ENCODE data around the gene NOB1.
A peak's percentile ranks its signal among the peaks of the same experiment; 100 is the strongest.
"Not testable (repeated sequence)": the region's sequence is repeated elsewhere in the genome, so short reads cannot be mapped to it uniquely, and the experiment has no call there.

Gene NOB1

DNA sequence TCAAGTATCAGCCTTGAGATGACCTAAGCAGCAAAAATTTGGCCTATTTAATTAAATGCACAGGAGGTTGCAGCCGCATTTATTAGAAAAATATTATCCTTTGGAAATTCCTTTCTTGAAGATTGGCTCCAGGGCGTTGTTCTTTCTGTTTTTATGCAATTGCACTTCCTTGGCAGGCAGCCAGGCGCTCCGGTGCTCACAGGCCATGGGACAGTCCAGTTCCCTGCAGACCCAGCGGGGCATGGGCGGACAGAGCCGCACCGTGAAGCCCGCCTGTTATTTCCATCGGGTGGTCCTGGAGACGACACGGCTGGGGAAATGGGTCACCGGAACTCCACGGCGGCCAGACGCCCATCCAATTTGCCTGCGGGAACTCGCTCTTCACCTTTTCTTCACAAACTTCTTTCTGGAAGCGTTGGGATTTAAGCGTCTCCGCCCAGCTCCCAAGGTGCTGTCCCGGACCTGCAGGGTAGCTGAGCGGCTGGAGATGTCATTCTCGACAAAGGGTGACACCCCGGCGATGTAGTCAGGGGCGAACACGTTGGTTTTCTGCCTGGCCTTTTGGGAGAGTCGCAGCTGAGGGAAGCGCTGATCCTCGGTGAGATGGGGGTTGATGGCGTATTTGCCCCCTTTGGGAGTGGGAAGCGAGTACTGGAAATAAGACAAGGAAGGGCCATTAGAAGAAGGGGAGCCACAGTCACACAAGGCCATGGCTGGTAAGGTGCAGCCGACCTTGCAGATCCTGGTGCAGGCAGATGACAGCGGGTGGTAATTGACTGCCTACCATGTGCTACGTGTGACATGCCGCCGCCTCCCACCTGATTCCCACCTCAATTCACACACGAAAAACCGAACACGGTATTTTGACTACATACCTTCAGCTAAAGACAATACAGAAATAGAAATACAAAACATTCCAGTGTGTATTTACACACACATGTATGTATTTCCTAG lies 12.5 kb downstream of the NOB1 start:
- TF ChIP-seq SPI1 (IDR thresholded peaks at IDR 0.05; ENCODE audit: borderline replicate concordance, low read depth) (no peak), POLR2AphosphoS5 (IDR thresholded peaks at IDR 0.05; ENCODE audit: low read depth) (no peak), GABPA (IDR thresholded peaks at IDR 0.05; ENCODE audit: low read depth) (no peak)
- TF ChIP-seq, protein P1, sequence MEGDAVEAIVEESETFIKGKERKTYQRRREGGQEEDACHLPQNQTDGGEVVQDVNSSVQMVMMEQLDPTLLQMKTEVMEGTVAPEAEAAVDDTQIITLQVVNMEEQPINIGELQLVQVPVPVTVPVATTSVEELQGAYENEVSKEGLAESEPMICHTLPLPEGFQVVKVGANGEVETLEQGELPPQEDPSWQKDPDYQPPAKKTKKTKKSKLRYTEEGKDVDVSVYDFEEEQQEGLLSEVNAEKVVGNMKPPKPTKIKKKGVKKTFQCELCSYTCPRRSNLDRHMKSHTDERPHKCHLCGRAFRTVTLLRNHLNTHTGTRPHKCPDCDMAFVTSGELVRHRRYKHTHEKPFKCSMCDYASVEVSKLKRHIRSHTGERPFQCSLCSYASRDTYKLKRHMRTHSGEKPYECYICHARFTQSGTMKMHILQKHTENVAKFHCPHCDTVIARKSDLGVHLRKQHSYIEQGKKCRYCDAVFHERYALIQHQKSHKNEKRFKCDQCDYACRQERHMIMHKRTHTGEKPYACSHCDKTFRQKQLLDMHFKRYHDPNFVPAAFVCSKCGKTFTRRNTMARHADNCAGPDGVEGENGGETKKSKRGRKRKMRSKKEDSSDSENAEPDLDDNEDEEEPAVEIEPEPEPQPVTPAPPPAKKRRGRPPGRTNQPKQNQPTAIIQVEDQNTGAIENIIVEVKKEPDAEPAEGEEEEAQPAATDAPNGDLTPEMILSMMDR (IDR thresholded peaks at IDR 0.05; ENCODE audit: insufficient read depth, low read length), result no peak
- TF ChIP-seq, protein P2, sequence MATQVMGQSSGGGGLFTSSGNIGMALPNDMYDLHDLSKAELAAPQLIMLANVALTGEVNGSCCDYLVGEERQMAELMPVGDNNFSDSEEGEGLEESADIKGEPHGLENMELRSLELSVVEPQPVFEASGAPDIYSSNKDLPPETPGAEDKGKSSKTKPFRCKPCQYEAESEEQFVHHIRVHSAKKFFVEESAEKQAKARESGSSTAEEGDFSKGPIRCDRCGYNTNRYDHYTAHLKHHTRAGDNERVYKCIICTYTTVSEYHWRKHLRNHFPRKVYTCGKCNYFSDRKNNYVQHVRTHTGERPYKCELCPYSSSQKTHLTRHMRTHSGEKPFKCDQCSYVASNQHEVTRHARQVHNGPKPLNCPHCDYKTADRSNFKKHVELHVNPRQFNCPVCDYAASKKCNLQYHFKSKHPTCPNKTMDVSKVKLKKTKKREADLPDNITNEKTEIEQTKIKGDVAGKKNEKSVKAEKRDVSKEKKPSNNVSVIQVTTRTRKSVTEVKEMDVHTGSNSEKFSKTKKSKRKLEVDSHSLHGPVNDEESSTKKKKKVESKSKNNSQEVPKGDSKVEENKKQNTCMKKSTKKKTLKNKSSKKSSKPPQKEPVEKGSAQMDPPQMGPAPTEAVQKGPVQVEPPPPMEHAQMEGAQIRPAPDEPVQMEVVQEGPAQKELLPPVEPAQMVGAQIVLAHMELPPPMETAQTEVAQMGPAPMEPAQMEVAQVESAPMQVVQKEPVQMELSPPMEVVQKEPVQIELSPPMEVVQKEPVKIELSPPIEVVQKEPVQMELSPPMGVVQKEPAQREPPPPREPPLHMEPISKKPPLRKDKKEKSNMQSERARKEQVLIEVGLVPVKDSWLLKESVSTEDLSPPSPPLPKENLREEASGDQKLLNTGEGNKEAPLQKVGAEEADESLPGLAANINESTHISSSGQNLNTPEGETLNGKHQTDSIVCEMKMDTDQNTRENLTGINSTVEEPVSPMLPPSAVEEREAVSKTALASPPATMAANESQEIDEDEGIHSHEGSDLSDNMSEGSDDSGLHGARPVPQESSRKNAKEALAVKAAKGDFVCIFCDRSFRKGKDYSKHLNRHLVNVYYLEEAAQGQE (IDR thresholded peaks at IDR 0.05; ENCODE audit: insufficient replicate concordance, low read depth), result no peak
- DNase-seq (ENCODE audit: low read depth in 1 of 2, low spot score in 1 of 2), result no peak
- Histone ChIP-seq H3K4me3 (replicated peaks; ENCODE audit: insufficient read depth, low read length) (no peak overlapping the region), H3K27me3 (ENCODE audit: insufficient read depth, poor library complexity, severe bottlenecking) (no peaks in the 10 kb centered on the region), H3K27ac (replicated peaks) (no peak overlapping the region)

DNA sequence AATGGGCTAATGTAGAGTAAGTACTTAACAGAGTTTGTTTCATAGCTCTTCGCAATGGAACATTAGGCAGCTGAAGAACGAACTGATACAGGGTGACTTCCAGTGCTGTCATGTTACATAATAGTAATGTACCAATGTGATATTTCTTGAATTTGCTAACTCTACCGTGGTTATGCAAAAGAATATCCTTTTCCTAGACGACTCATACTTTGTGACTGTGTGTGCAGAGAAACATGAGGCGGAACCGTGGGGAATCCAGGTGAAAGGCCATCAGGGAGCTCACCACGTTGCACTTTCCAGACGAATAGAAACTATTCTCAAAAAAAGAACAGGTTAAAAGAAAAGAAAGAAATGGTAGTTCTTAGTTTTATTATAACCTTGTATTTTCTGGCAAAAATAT lies 13.2 kb downstream of the NOB1 start:
- TF ChIP-seq POLR2AphosphoS5 (IDR thresholded peaks at IDR 0.05; ENCODE audit: low read depth) (no peak), SPI1 (IDR thresholded peaks at IDR 0.05; ENCODE audit: borderline replicate concordance, low read depth) (no peak), GABPA (IDR thresholded peaks at IDR 0.05; ENCODE audit: low read depth) (no peak)
- TF ChIP-seq, protein P1 (IDR thresholded peaks at IDR 0.05; ENCODE audit: insufficient read depth, low read length), result no peak
- H3K27ac ChIP-seq (replicated peaks), result no peak overlapping the region
- no peak for DNase-seq (ENCODE audit: low read depth in 1 of 2, low spot score in 1 of 2)
- no peak overlapping the region for H3K4me3 ChIP-seq (replicated peaks; ENCODE audit: insufficient read depth, low read length)
- H3K27me3 ChIP-seq (ENCODE audit: insufficient read depth, poor library complexity, severe bottlenecking), result no peaks in the 10 kb centered on the region

DNA sequence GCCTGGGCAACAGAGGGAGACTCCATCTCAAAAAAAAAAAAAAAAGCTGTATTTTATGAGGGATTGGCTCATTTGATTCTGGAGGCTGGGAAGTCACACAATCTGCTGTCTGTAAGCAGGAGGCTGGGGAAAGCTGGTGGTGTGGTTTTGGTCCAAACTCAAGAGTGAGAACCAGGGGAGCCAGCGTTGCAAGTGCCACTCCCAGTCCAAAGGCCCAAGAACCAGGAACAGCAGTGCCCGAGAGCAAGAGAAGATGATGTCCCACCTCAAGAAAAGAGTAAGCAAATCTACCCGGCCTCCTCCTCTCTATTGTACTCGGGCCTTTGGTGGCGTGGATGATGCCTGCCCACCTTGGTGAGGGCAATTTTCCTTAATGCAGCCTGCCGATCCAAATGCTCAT lies 22.6 kb downstream of the NOB1 start:
- H3K27ac ChIP-seq (replicated peaks), result no peak overlapping the region
- H3K27me3 ChIP-seq (ENCODE audit: insufficient read depth, poor library complexity, severe bottlenecking), result no peaks in the 10 kb centered on the region
- DNase-seq (ENCODE audit: low read depth in 1 of 2, low spot score in 1 of 2), result no peak
- TF ChIP-seq POLR2AphosphoS5 (IDR thresholded peaks at IDR 0.05; ENCODE audit: low read depth), result no peak
- H3K4me3 ChIP-seq (replicated peaks; ENCODE audit: insufficient read depth, low read length), result no peak overlapping the region

DNA sequence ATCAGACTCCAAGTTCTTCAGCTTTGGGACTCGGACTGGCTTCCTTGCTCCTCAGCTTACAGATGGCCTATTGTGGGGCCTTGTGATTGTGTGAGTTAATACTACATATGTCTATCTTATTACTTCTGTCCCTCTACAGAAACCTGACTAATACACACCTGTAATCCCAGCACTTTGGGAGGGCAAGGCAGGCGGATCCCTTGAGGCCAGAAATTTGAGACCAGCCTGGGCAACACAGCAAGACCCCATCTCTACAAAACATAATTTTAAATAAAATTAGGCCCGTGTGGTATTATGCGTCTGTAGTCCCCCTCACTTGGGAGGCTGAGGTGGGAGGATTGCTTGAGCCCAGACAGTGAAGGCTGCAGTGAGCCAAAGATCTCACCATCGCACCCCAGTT lies 23.4 kb downstream of the NOB1 start:
- H3K27me3 ChIP-seq (ENCODE audit: insufficient read depth, poor library complexity, severe bottlenecking); H3K4me3 ChIP-seq (replicated peaks; ENCODE audit: insufficient read depth, low read length); H3K27ac ChIP-seq (replicated peaks); DNase-seq (ENCODE audit: low read depth in 1 of 2, low spot score in 1 of 2): not testable (repeated sequence)

DNA sequence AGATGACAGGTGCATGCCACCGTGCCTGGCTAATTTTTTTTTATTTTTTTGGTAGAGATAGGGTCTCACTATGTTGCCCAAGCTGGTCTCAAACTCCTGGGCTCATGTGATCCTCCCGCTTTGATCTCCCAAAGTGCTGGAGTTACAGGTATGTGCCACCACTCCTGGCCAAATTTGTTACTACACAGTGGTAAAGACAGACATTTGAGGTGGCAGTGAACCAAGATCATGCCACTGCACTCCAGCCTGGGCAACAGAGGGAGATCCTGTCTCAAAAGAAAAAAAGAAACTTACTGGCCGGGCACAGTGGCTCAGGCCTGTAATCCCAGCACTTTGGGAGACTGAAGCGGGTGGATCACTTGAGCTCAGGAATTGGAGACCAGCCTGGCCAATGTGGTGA lies 25.7 kb downstream of the NOB1 start:
- H3K27ac ChIP-seq (replicated peaks); H3K4me3 ChIP-seq (replicated peaks; ENCODE audit: insufficient read depth, low read length); H3K27me3 ChIP-seq (ENCODE audit: insufficient read depth, poor library complexity, severe bottlenecking); DNase-seq (ENCODE audit: low read depth in 1 of 2, low spot score in 1 of 2): not testable (repeated sequence)

DNA sequence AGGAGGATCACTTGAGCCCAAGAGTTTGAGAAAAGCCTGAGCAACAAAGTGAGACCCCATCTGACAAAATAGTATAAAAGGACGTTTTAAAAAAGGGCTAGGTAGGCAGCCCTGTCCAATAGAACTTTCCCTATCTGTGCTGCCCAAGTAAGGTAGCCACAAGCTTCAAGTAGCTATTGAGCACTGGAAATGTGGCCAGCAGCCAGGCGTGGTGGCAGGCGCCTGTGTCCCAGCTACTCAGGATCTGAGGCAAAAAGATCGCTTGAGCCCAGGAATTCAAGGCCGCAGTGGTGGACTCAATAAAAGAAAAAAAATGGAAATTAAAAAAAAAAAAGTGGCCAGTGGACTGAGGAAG lies 26.8 kb downstream of the NOB1 start:
- TF ChIP-seq GABPA (IDR thresholded peaks at IDR 0.05; ENCODE audit: low read depth), result no peak
- TF ChIP-seq, protein P2 (IDR thresholded peaks at IDR 0.05; ENCODE audit: insufficient replicate concordance, low read depth), result no peak
- TF ChIP-seq POLR2AphosphoS5 (IDR thresholded peaks at IDR 0.05; ENCODE audit: low read depth), result no peak
- no peak for TF ChIP-seq SPI1 (IDR thresholded peaks at IDR 0.05; ENCODE audit: borderline replicate concordance, low read depth)
- TF ChIP-seq, protein P1 (IDR thresholded peaks at IDR 0.05; ENCODE audit: insufficient read depth, low read length), result no peak
- Histone ChIP-seq H3K4me3 (replicated peaks; ENCODE audit: insufficient read depth, low read length) (no peak overlapping the region), H3K27ac (replicated peaks) (peak overlapping the region; percentile 79; the same call in 1 of the 2 replicates), H3K27me3 (ENCODE audit: insufficient read depth, poor library complexity, severe bottlenecking) (no peaks in the 10 kb centered on the region)
- no peak for DNase-seq (ENCODE audit: low read depth in 1 of 2, low spot score in 1 of 2)
